Measurements from ENCODE around the gene KRTAP1-5. TPM values are rescaled to one million over a fixed set of nuclear protein-coding genes. Genes with fewer than 3 reads are reported as not detected.

Gene KRTAP1-5
- total and polyA plus RNA-seq, 2 donors (not counting 3 experiments of a cell fraction or from before 2014, with no cell fraction given) = not detected

- CTCF ChIA-PET = interaction anchor here (0.8 kb wide), 1 partner anchor 336 kb away, joined by 3 read pairs; no protein-coding TSS in a partner anchor
- no peak overlapping the region for H2AFZ ChIP-seq (ENCODE audit: low read depth, low read length)
Measured at GRCh38 chr17:40986920-40987319, 40.1 kb downstream of the KRTAP1-5 start.

More at GRCh38 chr17:40986920-40987319, 40.1 kb downstream of the KRTAP1-5 start:
- dilution Hi-C loops (cut with MboI; ENCODE audit: extremely low pct_ligation_motif_present, low sequenced_read_pairs) (no loop called here), intact Hi-C loops (cut with micrococcal nuclease) (no loop called here)
- Histone ChIP-seq H3K4me2 (ENCODE audit: insufficient read depth, low read length) (no peak overlapping the region), H3K27me3 (ENCODE audit: control insufficient read depth in 2 of 2, insufficient read depth in 2 of 2, low read length in 2 of 2) (peaks cover 0 to 4% of the 10 kb centered on the region in 2 experiments), H4K20me1 (replicated peaks; ENCODE audit: control insufficient read depth, extremely low read depth, insufficient read depth, low read length) (no peaks in the 10 kb centered on the region), H3K9me3 (replicated peaks; ENCODE audit: control insufficient read depth, insufficient read depth, low read length) (no peaks in the 10 kb centered on the region), H3K4me3 (replicated peaks in 1 of 3; ENCODE audit: insufficient read depth in 1 of 3, low read depth in 1 of 3, low read length in 3 of 3) (no peak overlapping the region), H3K9ac (replicated peaks; ENCODE audit: extremely low read depth, insufficient read depth, low read length) (no peak overlapping the region), H3K36me3 (ENCODE audit: control insufficient read depth in 2 of 2, extremely low read depth in 1 of 2, insufficient read depth in 2 of 2, low read length in 2 of 2) (no peaks in the 10 kb centered on the region), H3K9me1 (replicated peaks; ENCODE audit: control insufficient read depth, extremely low read depth, insufficient read depth, low read length) (no peaks in the 10 kb centered on the region), H3K4me1 (ENCODE audit: control insufficient read depth, extremely low read depth, insufficient read depth, low read length) (no peaks in the 10 kb centered on the region), H3K27ac (ENCODE audit: insufficient read depth, low read depth, low read length) (no peak overlapping the region), H3K79me2 (ENCODE audit: control insufficient read depth, insufficient read depth, low read length) (no peaks in the 10 kb centered on the region)
- BruUV-seq (replicated peaks) = no TSS peak
- DNase-seq (ENCODE audit: low read depth, low spot score) (no peak), FAIRE-seq (no peak)
- TF ChIP-seq, protein P1, sequence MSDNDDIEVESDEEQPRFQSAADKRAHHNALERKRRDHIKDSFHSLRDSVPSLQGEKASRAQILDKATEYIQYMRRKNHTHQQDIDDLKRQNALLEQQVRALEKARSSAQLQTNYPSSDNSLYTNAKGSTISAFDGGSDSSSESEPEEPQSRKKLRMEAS (IDR thresholded peaks at IDR 0.05; ENCODE audit: insufficient read depth, insufficient read length) = no peak
- TF ChIP-seq POLR2AphosphoS5 (IDR thresholded peaks at IDR 0.05; ENCODE audit: insufficient read depth, low read depth, low read length) (no peak), MYC (IDR thresholded peaks at IDR 0.05; ENCODE audit: low read depth, low read length) (no peak), GATA2 (IDR thresholded peaks at IDR 0.05; ENCODE audit: insufficient read depth, insufficient read length, low read depth, low read length) (no peak), EZH2 (IDR thresholded peaks at IDR 0.05; ENCODE audit: borderline replicate concordance, low read depth, low read length, severe bottlenecking) (no peak), JUN (IDR thresholded peaks at IDR 0.05; ENCODE audit: borderline replicate concordance, insufficient read depth, insufficient read length, low read depth) (no peak), POLR2A (IDR thresholded peaks at IDR 0.05; ENCODE audit: low read depth, low read length) (no peak), CTCF (IDR thresholded peaks at IDR 0.05; ENCODE audit: extremely low read depth in 1 of 2, insufficient read depth in 1 of 2, low read depth in 1 of 2, low read length in 2 of 2) (no peak)
- POLR2A ChIA-PET = no interaction called here

Data from endothelial cell of umbilical vein (primary cell).